ENCODE results near the gene KDM4E.

KDM4E gene

GRCh38 chr11:95054356-95054755 is 29.3 kb downstream of the KDM4E start:
- DNase-seq: no peak

GRCh38 chr11:95055283-95055897 is 30.3 kb downstream of the KDM4E start:
- no peak for DNase-seq

GRCh38 chr11:95057959-95058358 is 32.9 kb downstream of the KDM4E start:
- no peak for DNase-seq

- peak; percentile 43 for DNase-seq
Observed at GRCh38 chr11:95058621-95059020, 33.6 kb downstream of the KDM4E start.

DNA sequence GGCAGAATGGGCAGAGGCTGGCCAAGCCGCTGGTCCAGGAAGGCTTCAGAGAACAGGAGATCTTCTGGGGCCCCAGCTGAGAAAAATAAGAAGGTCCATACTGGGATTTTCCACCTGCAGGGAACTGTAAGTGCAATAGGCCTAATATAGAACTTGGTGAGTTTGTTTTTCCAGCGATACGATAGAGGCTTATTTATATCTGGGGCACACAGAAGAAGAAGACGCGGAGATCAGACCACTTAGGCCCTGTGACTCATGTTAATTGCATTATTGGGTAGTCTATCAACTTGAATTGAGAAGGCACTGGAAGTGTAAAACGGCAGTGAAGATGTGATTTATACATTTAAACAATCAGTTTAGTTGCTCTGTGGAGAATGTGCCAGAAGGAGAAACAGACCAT is 34.0 kb downstream of the KDM4E start:
- no peak for DNase-seq

DNA sequence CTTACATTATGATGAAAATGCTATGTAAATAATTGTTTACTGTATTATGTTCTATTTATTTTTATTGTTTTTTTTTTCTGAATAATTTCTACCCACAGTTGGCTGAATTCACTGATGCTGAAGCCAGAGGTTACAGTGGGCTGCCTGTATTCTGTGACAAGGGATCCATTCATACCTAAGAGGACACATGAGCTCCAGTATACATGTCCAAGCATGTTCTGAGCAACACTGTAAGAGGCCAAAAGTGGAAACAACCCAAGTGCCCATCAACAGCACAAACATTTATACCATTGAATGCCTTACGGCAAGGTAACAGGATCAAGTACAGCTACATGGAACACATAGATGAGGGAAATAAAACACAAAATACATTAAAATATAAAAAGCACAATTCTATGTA is 40.3 kb downstream of the KDM4E start:
- DNase-seq: no peak

GRCh38 chr11:95066716-95067038 is 41.6 kb downstream of the KDM4E start, which contains the start of gene SRSF8:
Gene SRSF8, plus strand, starts transcription at chr11:95066919. Its CDS starts 308 bp downstream, at chr11:95067227.
- DNase-seq: no peak

DNA sequence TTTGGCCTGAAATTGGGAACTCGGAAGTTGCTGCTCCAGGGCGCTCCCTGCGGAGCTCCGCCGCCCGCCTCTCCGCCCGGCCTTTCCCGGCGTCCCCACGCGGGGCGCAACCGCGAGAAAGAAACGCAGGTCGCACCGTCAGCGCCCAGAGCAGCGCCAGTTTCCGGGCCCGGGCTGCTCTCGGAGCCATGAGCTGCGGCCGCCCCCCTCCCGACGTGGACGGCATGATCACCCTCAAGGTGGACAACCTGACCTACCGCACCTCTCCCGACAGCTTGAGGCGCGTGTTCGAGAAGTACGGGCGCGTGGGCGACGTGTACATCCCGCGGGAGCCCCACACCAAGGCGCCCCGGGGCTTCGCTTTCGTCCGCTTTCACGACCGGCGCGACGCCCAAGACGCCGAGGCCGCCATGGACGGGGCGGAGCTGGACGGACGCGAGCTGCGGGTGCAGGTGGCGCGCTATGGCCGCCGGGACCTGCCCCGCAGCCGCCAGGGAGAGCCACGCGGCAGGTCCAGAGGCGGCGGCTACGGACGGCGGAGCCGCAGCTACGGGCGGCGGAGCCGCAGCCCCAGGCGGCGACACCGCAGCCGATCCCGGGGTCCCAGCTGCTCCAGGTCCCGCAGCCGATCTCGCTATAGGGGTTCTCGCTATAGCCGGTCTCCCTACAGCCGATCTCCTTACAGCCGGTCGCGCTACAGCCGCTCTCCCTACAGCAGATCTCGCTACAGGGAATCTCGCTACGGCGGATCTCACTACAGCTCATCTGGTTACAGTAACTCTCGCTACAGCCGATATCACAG is 42.2 kb downstream of the KDM4E start:
- DNase-seq: peak; percentile 73

DNA sequence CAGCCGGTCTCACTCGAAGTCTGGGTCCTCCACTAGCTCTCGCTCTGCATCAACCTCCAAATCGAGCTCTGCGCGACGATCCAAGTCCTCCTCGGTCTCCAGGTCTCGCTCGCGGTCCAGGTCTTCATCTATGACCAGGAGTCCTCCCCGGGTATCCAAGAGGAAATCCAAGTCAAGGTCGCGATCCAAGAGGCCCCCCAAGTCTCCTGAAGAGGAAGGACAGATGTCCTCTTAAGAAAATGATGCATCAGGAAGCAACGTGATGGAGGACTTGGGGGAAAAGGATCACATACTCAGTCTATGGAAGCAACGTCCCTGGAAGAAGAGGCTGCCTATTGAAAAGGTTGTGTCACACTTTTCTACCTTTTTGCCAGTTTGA is 42.8 kb downstream of the KDM4E start:
- no peak for DNase-seq

- DNase-seq: peak; percentile 91
Observed at GRCh38 chr11:95068549-95068948, 43.5 kb downstream of the KDM4E start.

GRCh38 chr11:95070471-95070870 is 45.4 kb downstream of the KDM4E start:
- DNase-seq: no peak

DNA sequence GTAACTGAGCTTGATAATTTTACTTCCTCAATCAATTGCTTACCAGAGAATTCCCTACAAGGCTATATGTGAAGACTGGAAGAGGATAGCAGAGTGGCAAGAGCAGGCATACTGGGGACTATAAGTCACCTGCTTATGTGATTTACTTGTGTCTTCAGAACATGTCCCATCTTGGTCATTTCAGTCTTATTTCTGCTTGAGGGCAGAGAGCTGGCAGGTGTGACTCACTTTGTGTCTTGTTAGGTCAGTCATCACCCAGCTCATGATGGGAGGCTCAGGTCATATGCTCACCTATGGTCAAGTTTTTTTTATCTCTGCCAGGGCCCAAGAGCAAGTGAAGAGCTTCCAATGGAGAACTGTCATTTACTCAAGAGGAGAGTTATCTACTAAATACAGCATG is 47.9 kb downstream of the KDM4E start:
- no peak for DNase-seq

GRCh38 chr11:95074792-95075563 is 49.9 kb downstream of the KDM4E start:
- DNase-seq: no peak

DNA sequence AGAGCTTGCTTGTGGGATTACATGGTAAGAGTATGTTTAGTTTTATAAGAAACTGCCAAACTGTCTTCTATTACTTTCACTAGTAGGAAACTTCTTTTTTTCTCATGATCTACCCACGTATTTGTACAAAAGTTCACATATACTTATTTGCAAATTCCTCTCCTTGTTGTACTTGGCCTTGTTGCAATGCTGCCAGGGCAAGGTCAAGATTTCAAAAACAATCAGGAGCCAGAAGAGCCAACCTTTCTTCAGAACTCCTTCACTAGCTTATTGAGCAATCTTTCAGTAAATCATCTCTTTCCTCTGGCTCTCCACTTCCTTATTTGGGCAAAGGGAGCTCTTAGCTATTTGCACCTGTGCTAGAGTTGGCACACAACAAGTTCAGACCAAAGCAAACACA is 51.4 kb downstream of the KDM4E start:
- peak; percentile 68 for DNase-seq

GRCh38 chr11:95076981-95077380 is 51.9 kb downstream of the KDM4E start:
- DNase-seq: no peak

Measured in fibroblast of upper back skin (primary cell).